Measurements from ENCODE around the gene CLIC3. TPM values are rescaled to one million over a fixed set of nuclear protein-coding genes. Genes with fewer than 3 reads are reported as not detected.

Gene CLIC3
- total and polyA plus RNA-seq, 11 donors = 1.5 to 16.7 (median 5.0) TPM

- peaks cover 0 to 39% (median 30%) of the 10 kb centered on the region in 9 donors for H3K36me3 ChIP-seq
- no peak overlapping the region for H3K27ac ChIP-seq
- intact Hi-C loops (cut with DNase I) = loop anchor here (1.0 to 10.0 kb wide), 11 partner anchors 87 to 249 kb away; partner anchors contain the start of genes PHPT1 (in 3 of the 10), AJM1 (in 2 of the 10), C8G (in 2 of the 10) and FBXW5 (in 1 of the 10)
- no peak for ATAC-seq
- no peak for DNase-seq
- no peak overlapping the region for H3K4me3 ChIP-seq
- H3K4me1 ChIP-seq = peaks cover 0 to 42% (median 11%) of the 10 kb centered on the region in 12 donors
- TF ChIP-seq POLR2A (IDR thresholded peaks at IDR 0.05) (no peak), CTCF (IDR thresholded peaks at IDR 0.05) (no peak)
- no peaks in the 10 kb centered on the region for H3K27me3 ChIP-seq
- WGBS, 4 donors = 70 to 86% (median 74%) methylated on average over 8 of the region's 8 CpGs
- H3K9me3 ChIP-seq = no peaks in the 10 kb centered on the region
Observed at GRCh38 chr9:137035937-137036336, 39.6 kb upstream of the CLIC3 start.

GRCh38 chr9:137035507-137035834 is 39.1 kb upstream of the CLIC3 start:
- TF ChIP-seq POLR2A (IDR thresholded peaks at IDR 0.05) (no peak), CTCF (IDR thresholded peaks at IDR 0.05) (peak in 6 of 12 donors; percentile 3 to 36 (median 28))
- DNase-seq (no peak), ATAC-seq (peak in 2 of 4 donors; percentile 12 to 13)
- Histone ChIP-seq H3K36me3 (peaks cover 0 to 35% (median 26%) of the 10 kb centered on the region in 9 donors), H3K4me1 (peaks cover 0 to 46% (median 11%) of the 10 kb centered on the region in 12 donors), H3K27ac (no peak overlapping the region), H3K4me3 (peak overlapping the region in 1 of 12 donors; percentile 27), H3K9me3 (no peaks in the 10 kb centered on the region), H3K27me3 (no peaks in the 10 kb centered on the region)
- intact Hi-C loops (cut with DNase I) = loop anchor here (1.0 to 10.0 kb wide), 11 partner anchors 87 to 249 kb away; partner anchors contain the start of genes PHPT1 (in 3 of the 10), AJM1 (in 2 of the 10), C8G (in 2 of the 10) and FBXW5 (in 1 of the 10)
- 21 to 27% (median 23%) methylated on average over 6 to 9 of the region's 9 CpGs for WGBS, 4 donors

DNA sequence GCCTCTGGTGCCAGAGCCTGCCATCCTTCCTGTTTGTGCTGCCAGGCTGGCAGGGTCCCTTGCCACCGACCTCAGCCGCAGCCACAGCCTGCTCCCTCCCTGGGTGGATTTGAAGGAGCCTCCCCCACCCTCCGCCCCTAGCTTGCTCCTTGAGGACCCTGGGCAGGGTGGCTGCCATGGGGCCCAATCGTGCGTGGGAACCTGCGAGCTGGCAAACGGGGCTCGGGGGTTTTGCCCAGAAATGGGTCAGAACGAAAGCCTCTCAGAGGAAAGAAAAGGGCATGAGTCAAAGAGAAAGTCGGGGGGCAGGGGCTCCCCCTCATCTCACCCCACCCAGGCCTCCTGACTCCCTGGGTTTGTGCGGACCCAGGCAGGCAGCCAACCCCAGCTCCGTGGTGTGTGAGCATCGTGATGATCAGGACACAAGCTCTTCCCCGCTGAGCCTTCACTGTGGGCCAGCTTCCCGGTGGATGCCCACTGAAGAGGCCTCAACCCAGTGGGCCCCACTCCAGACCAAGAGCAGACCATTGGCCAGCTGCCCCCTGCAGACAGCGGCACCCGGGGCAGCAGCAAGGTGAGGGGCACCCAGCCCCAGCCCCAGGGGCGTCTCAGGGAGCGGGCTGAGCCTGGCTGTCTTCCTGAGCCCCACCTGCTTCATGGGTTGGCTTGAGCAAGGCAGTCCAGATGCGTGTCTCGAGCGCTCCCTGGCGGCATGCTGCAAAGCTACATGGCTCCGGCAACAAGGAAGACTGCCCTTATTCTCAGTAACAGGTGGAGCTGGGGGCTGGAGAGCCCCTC is 38.5 kb upstream of the CLIC3 start:
- peak overlapping the region in 2 of 12 donors; percentile 4 to 27 for H3K4me3 ChIP-seq
- H3K9me3 ChIP-seq = no peaks in the 10 kb centered on the region
- H3K27me3 ChIP-seq = no peaks in the 10 kb centered on the region
- 23 to 51% (median 35%) methylated on average over 11 to 24 of the region's 24 CpGs for WGBS, 4 donors
- peak; percentile 85 to 95 (median 90) for TF ChIP-seq CTCF (IDR thresholded peaks at IDR 0.05)
- peak in 1 of 2 donors; percentile 9 for TF ChIP-seq POLR2A (IDR thresholded peaks at IDR 0.05)
- intact Hi-C loops (cut with DNase I) = loop anchor here (1.0 to 10.0 kb wide), 11 partner anchors 86 to 248 kb away; partner anchors contain the start of genes C8G (in 3 of the 10), PHPT1 (in 3 of the 10), AJM1 (in 2 of the 10) and FBXW5 (in 1 of the 10)
- DNase-seq (peak; percentile 79 to 93 (median 80)), ATAC-seq (peak; percentile 64 to 82 (median 76))
- peaks cover 0 to 52% (median 11%) of the 10 kb centered on the region in 12 donors for H3K4me1 ChIP-seq
- peak overlapping the region in 2 of 12 donors; percentile 38 to 68 for H3K27ac ChIP-seq
- peaks cover 0 to 30% (median 20%) of the 10 kb centered on the region in 9 donors for H3K36me3 ChIP-seq
